Osteocyte (in vitro differentiated cells): ENCODE results near the gene GAK. TPM values are rescaled to one million over a fixed set of nuclear protein-coding genes. Genes with fewer than 3 reads are reported as not detected.

Source experiments
- DNase-seq: peaks from one replicate; pipeline ENCODE4 v3.0.0; 2021; ENCODE audit warnings: mixed read lengths; ENCODE audit not compliant: unreplicated experiment; ENCODE audit errors: extremely low spot score
- H3K27ac Mint-ChIP-seq: one replicate; pipeline ENCODE4 v1.8.0; 2021; ENCODE audit warnings: mild to moderate bottlenecking, mixed read lengths; ENCODE audit not compliant: unreplicated experiment
- H3K27me3 Mint-ChIP-seq: one replicate; pipeline ENCODE4 v1.8.0; 2021; ENCODE audit warnings: mixed read lengths; ENCODE audit not compliant: unreplicated experiment
- H3K36me3 Mint-ChIP-seq: one replicate; pipeline ENCODE4 v1.8.0; 2021; ENCODE audit warnings: mixed read lengths; ENCODE audit not compliant: unreplicated experiment
- H3K4me1 Mint-ChIP-seq: one replicate; pipeline ENCODE4 v1.8.0; 2021; ENCODE audit warnings: mixed read lengths; ENCODE audit not compliant: unreplicated experiment
- H3K4me3 Mint-ChIP-seq: one replicate; pipeline ENCODE4 v1.8.0; 2021; ENCODE audit warnings: mild to moderate bottlenecking, moderate library complexity, mixed read lengths; ENCODE audit not compliant: unreplicated experiment
- H3K9me3 Mint-ChIP-seq: one replicate; pipeline ENCODE4 v1.8.0; 2021; ENCODE audit warnings: mixed read lengths; ENCODE audit not compliant: unreplicated experiment
- total RNA-seq: library from RNA; stranded (reverse); gene quantifications from 2 replicates; pipeline ENCODE4 v1.2.1, GENCODE V29; 2021
- TF ChIP-seq, protein P1 (sequence below): fragments of 200-600 bp; sonication (generic); IDR thresholded peaks from 2 replicates; pipeline ENCODE4 v1.5.0; 2021; ENCODE audit warnings: antibody characterized with exemption, mild to moderate bottlenecking, moderate library complexity

Gene GAK
- total RNA-seq, 1 donor from 2014 or later, result 93.8 TPM

DNA sequence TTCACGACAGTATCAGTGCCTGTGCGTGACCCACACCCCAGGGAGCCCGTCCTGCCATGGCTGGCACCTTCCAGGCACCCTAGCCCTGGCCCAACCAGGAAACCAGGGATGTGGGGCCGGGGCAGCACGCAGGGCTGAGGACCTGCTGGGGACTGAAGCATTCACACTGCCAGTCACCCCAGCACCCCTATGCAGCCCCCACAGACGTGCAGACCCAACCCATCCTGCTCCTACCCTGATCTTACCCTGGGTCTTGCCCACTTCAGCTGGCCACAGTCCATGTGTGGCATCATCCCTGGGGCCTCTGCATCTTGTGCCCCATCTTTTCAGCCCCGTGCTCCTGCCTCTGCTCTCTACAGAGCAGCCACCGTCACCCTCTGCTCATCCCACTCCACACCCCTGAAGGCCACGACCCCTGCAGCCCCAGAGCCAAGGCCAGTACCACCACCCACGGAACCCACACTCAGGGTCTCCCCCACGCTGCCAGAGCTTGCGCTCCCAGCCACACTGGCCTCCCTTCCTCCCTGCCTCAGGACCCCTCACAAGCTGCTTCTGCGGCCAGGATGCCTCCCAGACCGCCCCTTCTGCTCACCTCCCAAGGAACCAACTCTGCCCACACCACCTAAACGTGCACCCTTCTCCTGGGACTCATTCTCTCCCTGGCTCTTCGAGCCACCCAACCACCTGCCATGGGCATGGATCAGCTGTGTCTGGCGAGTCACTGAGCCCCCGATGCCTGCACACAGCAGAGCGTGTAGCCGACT is 25.6 kb downstream of the GAK start:
- no peaks in the 10 kb centered on the region for H3K9me3 Mint-ChIP-seq
- TF ChIP-seq, protein P1, sequence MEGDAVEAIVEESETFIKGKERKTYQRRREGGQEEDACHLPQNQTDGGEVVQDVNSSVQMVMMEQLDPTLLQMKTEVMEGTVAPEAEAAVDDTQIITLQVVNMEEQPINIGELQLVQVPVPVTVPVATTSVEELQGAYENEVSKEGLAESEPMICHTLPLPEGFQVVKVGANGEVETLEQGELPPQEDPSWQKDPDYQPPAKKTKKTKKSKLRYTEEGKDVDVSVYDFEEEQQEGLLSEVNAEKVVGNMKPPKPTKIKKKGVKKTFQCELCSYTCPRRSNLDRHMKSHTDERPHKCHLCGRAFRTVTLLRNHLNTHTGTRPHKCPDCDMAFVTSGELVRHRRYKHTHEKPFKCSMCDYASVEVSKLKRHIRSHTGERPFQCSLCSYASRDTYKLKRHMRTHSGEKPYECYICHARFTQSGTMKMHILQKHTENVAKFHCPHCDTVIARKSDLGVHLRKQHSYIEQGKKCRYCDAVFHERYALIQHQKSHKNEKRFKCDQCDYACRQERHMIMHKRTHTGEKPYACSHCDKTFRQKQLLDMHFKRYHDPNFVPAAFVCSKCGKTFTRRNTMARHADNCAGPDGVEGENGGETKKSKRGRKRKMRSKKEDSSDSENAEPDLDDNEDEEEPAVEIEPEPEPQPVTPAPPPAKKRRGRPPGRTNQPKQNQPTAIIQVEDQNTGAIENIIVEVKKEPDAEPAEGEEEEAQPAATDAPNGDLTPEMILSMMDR, result no peak
- H3K27ac Mint-ChIP-seq, result no peak overlapping the region
- no peak overlapping the region for H3K4me3 Mint-ChIP-seq
- no peaks in the 10 kb centered on the region for H3K27me3 Mint-ChIP-seq
- H3K4me1 Mint-ChIP-seq, result no peaks in the 10 kb centered on the region
- peaks cover 19% of the 10 kb centered on the region for H3K36me3 Mint-ChIP-seq
- no peak for DNase-seq

DNA sequence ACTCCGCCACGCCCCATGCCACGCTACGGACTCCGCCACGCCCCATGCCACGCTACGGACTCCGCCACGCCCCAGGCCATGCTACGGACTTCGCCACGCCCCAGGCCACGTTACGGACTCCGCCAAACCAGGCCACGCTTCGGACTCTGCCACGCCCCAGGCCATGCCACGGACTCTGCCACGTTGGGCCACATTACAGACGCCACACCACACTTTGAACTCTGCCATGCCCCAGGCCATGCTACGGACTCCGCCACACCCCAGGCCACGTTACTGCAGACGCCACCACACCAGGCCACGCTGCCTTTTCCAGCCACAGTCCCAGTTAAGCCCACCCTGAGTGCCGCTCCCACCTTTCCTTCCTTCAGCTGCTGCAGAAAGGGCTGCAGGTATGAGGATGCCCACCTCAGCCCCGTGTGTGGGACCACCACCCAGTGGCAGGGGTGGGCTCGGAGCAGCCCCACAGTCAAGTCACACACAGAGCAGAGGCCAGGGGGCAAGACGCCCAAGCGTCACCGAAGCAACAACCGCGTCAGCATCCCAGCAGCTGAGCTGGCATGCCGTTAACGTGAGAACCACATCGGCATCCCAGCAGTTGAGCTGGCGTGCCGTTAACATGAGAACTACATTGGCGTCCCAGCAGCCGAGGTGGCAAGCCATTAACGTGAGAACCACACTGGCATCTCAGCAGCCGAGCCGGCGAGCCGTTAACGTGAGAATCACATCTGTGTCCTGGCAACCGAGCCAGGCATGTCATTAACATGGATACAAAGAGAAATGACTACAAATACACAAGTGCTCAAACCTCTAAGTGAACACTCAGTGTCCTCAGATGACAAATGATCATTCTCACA is 26.4 kb downstream of the GAK start:
- Mint-ChIP-seq H3K4me3 (no peak overlapping the region), H3K36me3 (peaks cover 11% of the 10 kb centered on the region), H3K4me1 (no peaks in the 10 kb centered on the region), H3K27me3 (no peaks in the 10 kb centered on the region), H3K27ac (no peak overlapping the region), H3K9me3 (no peaks in the 10 kb centered on the region)
- DNase-seq, result no peak
- TF ChIP-seq, protein P1, result no peak

DNA sequence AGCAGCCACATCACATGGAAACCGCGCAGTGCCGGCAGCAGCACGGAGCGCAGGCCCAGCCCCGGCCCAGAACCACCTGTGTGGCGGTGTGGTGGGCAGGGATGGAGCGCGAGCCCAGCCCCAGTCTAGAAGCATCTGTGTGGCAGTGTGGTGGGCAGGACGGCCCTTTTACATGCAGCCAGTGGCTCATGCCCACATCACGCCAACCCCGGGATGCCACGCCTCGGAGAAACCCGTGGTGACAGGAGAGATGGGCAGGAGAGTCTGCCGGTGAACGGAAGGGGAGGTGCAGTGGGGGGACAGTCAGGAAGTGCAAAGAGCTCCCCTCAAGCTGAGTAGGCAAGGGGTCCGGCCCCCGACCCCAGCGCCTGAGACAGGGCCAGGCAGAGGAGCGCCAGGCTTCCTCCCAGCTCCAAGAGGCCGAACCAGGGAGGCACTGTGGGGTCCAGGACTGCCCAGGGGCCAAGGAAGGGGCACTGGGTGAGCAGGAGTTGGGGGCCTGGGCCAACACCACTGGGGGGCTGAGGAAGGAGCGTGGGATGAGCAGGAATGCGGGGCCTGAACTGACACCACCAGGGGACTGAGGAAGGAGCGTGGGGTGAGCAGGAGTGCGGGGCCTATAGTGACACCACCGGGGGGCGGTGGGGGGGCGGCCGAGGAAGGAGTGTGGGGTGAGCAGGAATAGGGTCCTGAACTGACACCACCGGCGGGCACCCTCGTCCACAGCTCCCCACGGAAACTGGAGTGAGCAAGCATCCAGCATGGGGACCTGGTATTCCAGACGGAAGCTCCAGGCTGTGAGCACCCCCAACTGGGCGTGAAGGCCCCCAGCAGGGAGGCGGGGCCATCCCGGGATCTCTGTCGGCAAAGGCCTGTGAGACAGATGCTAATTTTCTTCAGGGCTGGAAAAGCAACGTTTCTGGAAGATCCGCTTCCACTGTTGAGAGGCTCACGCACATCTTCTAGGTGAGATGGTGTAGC is 28.8 kb downstream of the GAK start:
- Mint-ChIP-seq H3K27me3 (no peaks in the 10 kb centered on the region), H3K4me3 (no peak overlapping the region), H3K9me3 (no peaks in the 10 kb centered on the region), H3K36me3 (peaks cover 13% of the 10 kb centered on the region), H3K4me1 (no peaks in the 10 kb centered on the region), H3K27ac (no peak overlapping the region)
- DNase-seq, result no peak
- TF ChIP-seq, protein P1, result no peak

DNA sequence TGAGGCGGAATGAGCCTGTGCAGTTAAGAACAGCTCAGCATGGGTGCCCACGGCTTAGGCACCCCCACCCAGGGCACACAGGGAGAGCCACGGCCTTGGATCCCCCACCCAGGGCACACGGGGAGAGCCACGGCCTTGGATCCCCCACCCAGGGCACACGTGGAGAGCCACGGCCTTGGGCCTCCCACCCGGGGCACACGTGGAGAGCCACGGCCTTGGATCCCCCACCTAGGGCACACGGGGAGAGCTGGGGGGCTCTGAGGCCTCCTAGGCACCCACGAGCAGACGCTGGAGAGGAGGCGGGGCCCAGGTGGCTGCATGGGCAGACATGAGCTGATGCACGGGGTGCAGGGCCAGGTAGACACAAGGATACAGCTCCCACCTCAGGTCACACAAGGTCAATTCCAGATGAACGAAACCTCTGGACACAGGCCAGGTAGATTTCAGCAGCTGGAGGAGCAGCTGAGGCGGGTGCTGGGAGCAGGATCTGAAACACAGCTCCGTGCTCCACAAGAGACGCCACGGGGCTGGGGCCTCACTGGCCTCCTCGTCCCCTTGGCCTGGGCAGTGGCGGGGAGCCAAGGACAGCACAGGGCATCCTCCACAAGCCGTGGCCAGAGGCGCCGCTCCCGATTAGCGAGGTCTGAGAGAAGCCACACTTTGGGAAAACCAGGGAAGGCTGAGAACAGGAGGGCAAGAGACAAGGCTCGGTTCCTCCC is 30.8 kb downstream of the GAK start:
- no peaks in the 10 kb centered on the region for H3K9me3 Mint-ChIP-seq
- no peak for DNase-seq

More for the DNA sequence above, 30.8 kb downstream of the GAK start:
- TF ChIP-seq, protein P1, result no peak
- H3K4me1 Mint-ChIP-seq, result no peaks in the 10 kb centered on the region
- H3K4me3 Mint-ChIP-seq, result no peak overlapping the region
- H3K36me3 Mint-ChIP-seq, result peaks cover 21% of the 10 kb centered on the region
- no peaks in the 10 kb centered on the region for H3K27me3 Mint-ChIP-seq
- no peak overlapping the region for H3K27ac Mint-ChIP-seq
